ENCODE results near the gene MYO9B.

DNA sequence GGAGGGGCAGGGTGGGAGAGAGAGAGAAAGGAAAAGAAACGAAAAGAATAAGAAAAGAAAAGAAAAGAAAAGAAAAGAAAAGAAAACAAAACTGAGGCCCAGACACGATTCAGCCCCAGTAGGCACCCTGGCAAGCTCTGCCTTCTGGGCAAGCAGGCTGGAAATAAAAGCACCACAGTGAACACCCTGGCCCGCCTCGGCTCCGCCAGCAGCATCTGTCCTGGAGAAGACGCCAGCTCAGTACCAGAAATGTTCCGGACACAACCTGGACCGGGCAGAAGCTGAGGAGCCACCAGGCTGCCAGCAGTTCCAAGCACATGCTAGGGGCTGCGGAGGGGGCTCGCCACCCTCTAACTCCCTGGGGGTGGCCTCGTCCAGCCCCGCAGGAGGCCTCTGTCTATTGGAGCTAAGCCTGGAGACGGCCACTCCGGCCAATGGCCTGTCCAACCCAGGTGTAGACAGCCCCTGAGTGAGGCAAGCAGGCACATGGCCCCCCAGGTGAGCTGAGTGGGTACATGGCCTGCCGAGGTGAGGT, 37.5 kb upstream of the MYO9B start:
- TF ChIP-seq PHF8 (IDR thresholded peaks at IDR 0.05; ENCODE audit: borderline replicate concordance, low read length) (no peak), PKNOX1 (IDR thresholded peaks at IDR 0.05) (no peak)
- TF ChIP-seq, protein P1, sequence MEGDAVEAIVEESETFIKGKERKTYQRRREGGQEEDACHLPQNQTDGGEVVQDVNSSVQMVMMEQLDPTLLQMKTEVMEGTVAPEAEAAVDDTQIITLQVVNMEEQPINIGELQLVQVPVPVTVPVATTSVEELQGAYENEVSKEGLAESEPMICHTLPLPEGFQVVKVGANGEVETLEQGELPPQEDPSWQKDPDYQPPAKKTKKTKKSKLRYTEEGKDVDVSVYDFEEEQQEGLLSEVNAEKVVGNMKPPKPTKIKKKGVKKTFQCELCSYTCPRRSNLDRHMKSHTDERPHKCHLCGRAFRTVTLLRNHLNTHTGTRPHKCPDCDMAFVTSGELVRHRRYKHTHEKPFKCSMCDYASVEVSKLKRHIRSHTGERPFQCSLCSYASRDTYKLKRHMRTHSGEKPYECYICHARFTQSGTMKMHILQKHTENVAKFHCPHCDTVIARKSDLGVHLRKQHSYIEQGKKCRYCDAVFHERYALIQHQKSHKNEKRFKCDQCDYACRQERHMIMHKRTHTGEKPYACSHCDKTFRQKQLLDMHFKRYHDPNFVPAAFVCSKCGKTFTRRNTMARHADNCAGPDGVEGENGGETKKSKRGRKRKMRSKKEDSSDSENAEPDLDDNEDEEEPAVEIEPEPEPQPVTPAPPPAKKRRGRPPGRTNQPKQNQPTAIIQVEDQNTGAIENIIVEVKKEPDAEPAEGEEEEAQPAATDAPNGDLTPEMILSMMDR (IDR thresholded peaks at IDR 0.05 in 2 of 3, conservative IDR thresholded peaks at IDR 0.05 in 1 of 3; ENCODE audit: insufficient read depth in 2 of 3, low read depth in 1 of 3, low read length in 3 of 3), result no peak
